GM21717 (cell line): Measurements from ENCODE around the gene CTDSPL.

Source experiments
- ATAC-seq: cut with Tn5 transposase; IDR thresholded peaks from one replicate; pipeline ENCODE4 v1.9.1; 2021; ENCODE audit warnings: mild to moderate bottlenecking, moderate library complexity; ENCODE audit not compliant: unreplicated experiment

CTDSPL gene

DNA sequence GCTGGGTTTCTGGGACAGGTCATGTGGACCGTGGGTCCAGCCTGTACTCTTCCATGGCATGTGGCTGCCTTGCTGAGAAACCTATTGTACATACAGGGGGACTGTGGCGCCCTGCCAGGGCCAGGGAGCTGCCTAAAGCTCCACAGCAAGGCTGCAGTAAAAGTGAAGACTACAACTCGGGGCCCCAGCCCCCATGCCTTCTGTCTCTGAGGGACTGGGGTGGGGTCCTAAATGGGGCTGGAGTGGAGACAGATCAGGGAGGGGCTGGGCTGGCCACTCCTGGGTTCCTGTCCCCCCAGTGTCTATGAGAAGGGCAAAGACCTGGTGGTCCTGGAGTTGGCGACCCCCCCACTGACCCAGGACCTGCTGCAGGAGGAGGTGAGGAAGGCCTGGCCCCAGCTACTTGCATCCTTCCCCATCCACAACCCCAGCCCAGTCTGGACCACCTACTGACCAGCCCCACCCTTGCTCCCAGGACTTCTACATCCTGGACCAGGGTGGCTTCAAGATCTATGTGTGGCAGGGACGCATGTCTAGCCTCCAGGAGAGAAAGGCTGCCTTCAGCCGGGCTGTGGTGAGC, 136.2 kb downstream of the CTDSPL start:
- no peak for ATAC-seq

DNA sequence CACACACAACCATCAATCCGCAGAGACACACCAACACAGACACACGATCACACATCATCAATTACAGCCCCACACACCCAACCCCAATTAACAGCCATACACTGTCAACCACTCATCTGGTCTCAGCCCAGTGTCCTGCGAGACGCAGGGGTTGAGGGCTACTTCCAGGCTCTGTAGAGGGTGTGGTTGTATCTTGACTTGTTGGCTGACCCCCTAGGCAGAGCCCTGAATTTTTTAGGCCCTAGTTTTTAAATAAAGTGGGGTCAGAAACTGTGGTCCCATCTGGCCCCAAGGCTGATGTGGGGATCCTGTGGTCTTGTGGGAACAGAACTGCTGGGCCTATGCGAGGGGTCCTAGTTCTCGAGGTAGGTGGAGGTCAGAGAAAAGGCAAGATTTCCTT, 138.2 kb downstream of the CTDSPL start:
- no peak for ATAC-seq

DNA sequence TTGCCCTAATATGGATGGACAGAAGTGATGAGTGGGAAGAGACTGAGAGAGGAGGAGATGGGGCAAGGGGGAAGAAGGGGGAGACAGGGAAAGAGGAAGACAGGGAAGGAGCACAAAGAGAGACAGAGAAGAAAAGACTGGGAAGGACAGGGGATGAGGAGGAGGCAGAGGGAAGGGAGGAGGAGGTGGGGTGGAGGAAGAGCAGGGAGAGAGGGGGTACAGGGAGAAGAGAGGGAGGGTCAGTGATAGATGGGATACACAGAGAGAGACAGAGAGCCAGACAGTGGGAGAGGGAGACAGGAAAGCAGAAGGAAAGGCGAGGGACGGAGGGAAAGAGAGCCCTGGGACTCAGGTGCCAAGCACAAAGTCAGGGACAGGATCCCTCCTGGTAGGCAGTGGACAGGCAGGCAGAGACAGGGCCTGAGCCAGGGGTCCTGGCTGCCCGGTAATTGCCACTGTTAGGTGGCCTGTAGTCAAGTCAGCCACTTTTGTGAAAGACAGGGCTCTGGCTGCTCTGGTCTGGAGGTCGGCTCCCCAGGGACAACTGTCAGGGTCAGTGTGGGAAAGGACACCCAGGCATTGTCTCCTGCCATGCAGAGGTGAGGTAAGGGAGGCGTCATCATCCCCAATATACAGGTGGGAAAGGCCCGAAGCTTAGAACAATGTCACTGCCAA, 138.7 kb downstream of the CTDSPL start:
- ATAC-seq: no peak

DNA sequence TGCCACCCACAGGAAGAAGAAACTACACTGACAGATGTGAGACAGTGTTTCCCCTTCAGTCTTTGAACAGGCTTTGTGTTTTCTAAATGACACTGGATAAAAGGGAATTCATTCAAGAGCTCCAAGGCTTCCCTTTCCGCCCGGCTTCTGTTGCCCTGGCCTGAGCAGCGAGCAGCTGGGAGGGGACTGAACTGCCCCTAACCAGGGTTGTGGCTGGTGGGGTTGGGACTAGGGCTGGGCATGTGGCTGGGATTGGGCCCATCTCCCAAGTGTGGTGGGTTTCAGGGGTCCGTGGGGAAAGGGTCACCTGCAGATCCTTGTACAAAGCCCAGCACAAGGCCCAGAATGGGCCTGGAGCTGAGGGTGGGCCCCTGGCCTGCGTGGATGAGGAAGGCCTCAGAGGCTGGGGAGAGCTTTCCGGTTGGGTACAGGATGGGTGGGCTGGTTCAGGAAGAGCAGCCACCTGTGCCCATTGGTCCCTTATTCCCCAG, 139.3 kb downstream of the CTDSPL start:
- ATAC-seq: no peak

DNA sequence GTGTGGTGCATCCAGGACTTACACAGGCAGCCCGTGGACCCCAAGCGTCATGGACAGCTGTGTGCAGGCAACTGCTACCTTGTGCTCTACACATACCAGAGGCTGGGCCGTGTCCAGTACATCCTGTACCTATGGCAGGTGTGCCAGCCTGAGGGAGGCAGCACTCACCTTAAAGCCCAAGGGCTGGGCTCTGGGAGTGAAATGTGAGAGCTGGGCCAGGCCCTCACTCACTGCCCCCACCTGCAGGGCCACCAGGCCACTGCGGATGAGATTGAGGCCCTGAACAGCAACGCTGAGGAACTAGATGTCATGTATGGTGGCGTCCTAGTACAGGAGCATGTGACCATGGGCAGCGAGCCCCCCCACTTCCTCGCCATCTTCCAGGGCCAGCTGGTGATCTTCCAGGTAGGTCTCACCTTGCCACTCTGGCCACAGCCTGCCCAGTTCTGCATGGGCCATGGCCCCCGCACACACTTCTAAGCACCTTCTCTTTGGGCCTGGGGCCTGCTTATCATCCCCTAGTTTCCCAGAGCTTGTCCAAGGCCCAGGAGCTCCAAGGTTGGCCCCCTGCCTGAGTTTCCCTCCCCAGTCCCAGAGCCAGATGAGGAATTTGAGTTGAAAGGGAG, 139.9 kb downstream of the CTDSPL start:
- no peak for ATAC-seq

DNA sequence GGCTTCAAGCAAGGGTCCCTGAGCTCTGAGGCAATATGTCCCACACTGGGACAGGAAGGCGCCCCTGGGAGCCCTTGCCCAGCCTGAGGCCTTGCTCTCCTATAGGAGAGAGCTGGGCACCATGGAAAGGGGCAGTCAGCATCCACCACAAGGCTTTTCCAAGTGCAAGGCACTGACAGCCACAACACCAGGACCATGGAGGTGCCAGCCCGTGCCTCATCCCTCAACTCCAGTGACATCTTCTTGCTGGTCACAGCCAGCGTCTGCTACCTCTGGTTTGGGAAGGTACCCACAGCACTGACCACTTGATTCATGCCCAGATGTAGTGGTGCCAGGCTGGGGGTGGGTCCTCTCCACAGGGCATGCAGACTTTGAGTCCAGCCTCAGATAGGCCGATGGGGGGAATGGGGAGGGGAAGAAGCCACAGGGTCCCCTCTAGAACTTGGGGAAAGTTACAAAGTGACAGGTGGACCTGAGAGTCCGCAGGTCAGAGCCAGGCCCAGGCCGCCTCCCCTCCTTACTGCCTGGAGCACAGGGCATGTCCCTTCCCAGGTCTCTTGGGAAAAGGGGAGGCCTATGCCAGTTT, 140.7 kb downstream of the CTDSPL start:
- no peak for ATAC-seq

DNA sequence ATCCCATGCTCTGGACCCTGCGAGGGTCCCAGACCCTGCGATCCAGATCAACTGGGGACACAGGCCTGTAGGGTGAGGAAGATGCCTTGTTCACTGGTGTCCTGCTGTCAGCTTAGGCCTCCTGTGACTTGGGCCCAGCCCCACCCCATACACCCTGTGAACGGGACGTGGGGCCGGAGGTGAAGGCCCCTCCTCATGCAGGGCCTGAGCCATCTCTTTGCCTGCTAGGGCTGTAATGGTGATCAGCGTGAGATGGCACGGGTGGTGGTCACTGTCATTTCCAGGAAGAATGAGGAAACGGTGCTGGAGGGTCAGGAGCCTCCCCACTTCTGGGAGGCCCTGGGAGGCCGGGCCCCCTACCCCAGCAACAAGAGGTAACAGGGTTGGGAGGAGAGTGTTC, 141.3 kb downstream of the CTDSPL start:
- no peak for ATAC-seq

DNA sequence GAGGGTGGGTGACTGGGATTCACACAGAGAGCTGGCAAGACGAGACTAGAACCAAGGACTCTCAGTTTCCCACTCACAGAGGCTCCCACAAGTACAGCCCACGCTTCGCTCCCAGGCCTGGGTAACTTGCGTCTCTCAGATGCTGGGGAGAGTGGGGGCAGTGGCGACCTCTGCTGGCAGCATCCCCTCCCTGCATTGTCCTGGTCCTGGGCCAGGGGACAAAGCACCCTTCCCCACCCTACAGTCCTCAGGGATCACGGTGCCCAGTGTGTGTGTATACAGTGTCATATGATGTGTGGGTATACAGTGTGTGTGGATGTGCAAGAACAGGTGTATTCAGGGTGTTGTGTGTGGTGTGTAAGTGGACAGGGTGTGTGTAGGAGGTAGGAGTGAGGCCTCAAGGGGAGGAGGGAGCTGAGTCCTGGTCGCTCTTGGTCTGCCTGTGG, 141.7 kb downstream of the CTDSPL start:
- ATAC-seq: no peak

DNA sequence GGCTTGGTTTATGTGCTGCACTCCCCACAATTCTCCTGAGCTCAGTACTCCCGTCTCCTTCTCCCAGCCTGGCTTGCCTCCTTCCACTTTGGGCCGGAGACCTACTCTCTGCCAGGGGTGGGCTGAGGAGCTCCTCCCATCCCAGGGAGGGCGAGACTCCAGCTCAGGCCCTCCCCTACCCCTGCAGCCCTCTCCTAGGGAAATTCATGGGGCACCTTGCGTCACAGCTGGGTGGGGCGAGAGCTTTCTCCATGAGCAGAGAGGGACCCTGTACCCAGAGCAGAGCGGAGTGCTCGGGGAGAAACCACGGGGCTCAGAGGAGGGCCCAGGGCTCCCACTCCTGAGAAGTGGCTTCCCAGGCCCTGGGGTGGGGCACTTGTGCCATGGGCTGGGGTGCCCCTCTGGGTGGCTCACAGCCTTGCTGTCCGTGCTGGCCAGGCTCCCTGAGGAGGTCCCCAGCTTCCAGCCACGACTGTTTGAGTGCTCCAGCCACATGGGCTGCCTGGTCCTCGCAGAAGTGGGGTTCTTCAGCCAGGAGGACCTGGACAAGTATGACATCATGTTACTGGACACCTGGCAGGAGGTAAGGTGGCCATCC, 142.2 kb downstream of the CTDSPL start:
- ATAC-seq: no peak

DNA sequence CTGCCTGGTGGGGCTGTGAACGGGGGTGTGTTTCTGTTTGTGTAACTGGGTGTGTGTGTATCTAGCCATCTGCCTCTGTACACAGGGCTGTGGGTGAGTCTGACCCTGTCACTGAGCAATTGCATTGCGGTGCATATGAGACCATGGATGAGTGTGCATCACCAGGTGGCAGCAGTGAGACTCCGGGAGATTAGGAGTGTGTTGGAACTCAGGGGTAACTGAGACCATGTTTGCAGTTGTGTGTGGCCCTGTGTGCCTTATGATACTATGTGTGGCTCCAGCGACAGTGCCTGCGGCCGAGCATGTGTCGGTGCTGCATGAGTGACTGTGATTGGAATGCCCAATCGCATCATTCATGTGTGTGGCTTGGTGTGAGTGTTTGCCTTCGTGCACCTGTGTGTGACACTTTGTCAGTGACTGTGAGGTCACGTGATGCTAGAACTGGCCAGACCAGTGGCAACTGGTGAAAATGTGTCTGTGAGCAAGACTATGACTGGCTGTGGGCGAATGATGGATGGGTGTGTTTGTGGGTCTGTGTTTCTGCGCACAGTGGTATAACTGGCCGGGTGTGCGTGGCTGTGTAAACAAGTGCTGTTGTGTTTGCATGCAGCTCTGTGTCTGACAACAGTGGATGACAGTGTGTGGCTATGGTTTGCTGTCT, 142.9 kb downstream of the CTDSPL start:
- ATAC-seq: no peak

DNA sequence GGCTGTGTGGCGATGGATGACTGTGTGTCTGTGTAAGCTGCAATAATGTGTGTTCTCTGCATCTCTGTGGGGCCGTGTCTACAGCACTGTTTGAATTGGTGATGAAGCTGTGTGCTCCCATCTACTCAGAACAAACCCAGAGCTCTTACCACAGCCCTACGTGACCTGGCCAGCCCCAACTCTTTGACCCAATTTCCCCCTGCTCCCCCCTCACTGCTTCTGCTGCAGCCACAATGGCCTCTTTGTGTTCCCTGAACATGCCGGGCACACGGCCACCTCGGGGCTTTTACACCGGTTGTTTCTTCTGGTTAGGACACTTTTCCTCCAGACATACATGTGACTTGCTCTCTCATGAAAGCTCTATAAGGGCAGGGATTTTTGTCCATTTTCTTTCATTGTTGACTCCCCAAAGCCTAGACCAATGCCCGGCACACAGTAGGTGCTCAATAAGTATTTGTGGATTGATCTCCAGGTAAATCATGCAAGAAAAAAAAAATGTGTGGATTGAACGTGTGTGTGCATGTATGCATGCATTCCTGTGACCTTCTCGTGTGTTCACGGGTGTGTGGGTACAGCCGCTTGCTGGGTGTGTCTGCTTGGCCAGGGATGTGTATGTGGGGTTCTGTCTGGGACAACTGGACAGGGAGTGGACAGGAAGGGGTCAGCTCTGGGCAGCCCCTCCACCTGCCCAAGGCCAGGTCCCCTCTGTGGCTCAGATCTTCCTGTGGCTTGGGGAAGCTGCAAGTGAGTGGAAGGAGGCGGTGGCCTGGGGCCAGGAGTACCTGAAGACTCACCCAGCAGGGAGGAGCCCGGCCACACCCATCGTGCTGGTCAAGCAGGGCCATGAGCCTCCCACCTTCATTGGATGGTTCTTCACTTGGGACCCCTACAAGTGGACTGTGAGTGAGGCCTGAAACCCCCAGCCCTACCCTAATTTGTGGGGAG, 143.7 kb downstream of the CTDSPL start:
- ATAC-seq: no peak

DNA sequence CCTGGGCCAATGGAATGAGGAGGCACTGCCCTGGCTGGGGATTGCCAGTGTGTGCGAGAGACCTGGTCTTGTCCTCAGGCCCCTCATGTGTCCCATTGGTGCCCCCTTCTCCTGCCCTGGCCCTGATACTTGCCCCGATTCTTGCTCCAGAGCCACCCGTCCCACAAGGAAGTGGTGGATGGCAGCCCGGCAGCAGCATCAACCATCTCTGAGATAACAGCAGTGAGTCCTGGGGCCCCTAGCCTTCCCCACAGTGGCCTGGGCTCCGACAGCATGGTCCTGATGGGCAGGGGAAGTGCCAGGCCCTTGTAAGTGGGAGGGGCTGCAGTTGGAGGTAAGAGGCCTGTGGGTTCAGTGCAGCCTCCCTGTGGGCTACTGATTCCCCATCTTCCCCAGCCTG, 144.4 kb downstream of the CTDSPL start:
- ATAC-seq: no peak

DNA sequence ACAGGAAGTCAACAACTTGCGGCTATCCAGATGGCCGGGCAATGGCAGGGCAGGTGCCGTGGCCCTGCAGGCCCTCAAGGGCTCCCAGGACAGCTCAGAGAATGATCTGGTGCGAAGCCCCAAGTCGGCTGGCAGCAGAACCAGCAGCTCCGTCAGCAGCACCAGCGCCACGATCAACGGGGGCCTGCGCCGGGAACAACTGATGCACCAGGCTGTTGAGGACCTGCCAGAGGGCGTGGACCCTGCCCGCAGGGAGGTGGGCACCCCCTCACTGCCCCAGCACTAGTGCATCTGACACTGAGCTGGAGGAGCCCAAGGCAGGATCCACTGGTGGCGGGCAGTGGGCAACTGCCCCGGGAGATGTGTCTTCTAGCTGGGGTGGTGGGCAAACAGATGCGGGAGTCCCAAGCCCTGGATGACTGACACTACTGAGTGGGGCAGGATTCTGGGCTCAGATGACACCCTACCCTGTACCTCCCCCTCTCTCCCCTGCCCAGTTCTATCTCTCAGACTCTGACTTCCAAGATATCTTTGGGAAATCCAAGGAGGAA, 144.8 kb downstream of the CTDSPL start:
- no peak for ATAC-seq

DNA sequence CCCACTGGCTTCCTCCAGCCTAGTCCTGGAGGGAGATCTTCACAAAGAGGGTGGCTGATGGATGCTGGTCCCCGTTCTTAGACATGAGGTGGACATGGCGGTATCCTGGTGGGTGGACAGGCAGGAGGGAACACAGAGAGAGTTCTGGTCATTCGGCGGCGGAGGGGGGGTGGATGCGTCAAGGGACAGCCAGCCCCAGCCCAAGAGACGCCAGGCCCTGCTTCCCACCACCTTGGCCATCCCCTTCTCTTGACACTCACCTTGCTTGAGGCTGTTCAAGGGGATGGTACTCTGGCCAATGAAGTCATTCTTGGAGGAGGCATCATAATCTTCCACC, 146.0 kb downstream of the CTDSPL start:
- no peak for ATAC-seq

DNA sequence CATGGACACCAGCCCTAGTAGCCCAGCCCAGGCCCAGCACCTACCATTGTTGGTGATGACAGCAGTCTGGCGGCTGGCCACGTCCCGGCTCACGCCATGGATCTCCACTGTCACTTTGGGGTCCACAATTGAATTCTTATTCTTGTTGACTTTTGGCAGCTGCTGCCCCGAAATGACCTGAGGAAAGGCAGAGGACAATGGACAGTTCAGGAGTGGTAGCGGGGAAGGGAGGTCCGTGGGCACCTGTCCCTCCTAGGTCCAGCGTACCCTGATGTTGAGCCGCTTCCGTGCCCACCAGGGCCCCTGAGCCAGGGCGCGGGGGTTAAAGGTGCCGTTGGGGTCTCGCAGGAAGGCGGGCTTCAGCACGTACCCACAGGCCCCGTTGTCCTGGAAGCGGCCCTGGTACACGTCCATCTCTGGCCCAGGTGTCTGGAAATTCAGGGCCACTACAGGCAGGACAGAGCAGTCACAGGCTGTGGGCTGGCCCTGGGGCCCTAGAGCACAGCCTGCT, 146.6 kb downstream of the CTDSPL start:
- no peak for ATAC-seq

DNA sequence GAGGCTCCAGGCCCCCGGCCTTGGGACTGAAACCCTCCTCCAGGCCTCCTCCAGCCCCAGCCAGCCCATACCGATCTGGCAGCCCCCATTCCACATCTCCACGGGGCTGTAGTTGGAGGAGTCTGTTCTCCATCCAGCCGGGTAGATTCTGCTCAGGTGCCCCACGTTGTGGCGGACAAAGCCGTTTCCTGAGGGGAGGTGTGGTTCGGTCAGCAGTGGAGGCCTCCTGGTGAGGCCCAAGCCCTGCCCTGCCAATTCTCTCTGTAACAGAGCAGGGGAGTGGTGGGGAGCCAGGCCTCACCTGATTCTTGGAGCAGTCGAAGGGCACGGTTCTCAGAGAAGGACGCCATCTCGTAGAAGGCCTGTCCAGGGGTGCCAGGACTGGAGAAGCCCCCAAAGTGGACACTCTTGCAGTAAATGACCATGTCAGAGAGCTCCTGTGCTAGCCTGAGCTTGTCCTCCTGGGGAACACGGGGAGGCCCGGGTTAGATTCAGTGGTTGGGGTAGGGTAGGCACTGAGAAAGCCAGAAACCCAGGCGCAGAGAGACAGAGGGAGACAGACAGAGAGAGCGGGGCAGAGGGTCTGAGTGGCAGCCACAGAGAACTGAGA, 147.4 kb downstream of the CTDSPL start:
- ATAC-seq: no peak

DNA sequence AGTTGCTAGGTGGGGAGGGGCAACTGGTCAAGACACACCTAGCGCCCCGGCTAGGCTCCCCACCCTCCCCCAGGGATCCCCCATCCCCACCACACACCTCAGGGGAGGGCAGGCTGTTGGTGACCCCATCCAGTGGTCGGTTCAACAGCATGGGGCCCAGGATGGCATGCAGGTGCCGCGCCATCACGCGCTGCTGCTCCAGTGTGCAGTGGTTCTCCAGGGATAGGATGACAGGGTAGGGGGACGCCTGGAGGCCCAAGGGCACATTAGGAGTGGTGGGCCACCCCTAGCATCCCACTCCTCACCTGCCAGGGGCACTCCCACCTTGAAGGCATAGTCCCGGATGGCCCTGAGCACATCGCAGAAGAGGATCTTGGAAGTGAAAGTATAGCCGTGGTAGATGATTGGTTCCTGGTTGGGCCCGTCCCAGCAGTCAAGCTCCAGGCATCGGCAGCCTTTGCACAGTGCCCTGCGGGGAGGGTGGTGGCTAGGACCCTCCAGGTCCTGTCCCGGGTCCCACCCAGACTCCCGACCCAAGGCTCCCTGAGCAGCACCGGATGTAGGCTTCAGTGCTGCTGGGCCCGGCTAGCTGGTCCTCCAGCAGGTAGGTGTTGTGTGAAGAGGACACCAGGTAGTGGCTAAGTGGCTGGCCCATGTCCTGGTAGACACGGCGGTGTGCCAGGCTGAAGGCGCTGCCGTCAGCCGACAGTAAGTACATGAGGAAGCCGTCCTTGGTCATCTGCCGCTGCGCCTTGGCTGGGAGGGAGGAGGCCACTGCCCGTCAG, 148.3 kb downstream of the CTDSPL start:
- ATAC-seq: no peak

DNA sequence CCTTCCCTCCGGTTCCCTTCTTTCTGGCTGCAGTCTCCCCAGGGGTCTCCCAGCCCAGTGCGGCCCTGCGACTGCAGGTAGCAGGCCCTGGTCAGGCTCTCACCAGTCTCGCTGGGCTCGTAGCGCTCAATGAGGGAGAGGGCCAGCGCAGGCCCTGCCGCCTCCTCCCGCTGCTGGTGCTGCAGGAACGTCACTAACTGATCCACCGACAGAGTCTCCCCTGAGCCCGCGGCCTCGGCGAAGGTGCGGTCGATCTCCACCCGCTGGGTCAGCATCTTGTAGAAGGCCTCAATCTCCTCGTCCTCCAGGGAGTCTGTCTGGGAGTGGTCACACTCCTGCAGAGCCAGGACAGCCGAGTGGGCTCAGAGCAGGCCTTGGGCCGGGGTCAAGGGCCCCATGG, 149.4 kb downstream of the CTDSPL start:
- ATAC-seq: no peak
